NCI-H146 (cell line): ENCODE measurements around the gene IGFL1.
"Not testable (repeated sequence)": the region's sequence is repeated elsewhere in the genome, so short reads cannot be mapped to it uniquely, and the experiment has no call there.

Source experiments
- DNase-seq: peaks from one replicate; lab custom pipeline; 2025; lab: John Stamatoyannopoulos, UW

Gene IGFL1

DNA sequence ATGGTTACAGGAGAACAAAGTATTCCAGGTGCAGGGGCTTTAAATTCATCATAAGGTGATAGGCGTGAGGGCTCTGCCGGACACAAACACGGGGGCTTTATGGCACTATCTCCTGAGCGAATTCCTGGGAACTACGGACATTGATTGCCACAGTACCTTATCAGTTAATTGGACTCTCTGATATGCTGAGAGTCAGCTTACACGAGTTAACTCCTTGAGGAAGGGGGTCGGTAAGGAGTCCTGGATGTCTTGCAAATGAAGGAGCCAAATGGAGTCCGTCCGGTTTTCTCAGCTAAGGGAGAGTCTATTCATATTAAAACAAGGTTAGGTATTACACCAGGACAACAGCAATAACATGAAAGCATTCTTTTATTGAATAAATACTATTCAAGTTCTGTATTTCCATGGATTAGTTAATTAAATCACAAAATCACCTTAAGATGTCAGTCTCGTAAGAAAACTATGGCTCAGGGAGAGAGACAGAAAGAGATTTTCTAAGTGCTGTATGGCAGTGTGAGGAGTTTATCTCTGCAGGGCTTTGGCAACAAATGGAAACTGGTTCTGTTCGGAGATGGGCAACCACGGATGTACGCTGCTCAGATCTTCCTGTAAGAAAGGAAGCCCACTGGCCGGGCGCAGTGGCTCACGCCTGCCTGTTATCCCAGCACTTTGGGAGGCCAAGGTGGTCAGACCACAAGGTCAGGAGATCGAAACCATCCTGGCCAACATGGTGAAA, 41.1 kb downstream of the IGFL1 start:
- DNase-seq, result no peak

- no peak for DNase-seq
Measured at GRCh38 chr19:46271481-46272197, 42.1 kb downstream of the IGFL1 start.

DNA sequence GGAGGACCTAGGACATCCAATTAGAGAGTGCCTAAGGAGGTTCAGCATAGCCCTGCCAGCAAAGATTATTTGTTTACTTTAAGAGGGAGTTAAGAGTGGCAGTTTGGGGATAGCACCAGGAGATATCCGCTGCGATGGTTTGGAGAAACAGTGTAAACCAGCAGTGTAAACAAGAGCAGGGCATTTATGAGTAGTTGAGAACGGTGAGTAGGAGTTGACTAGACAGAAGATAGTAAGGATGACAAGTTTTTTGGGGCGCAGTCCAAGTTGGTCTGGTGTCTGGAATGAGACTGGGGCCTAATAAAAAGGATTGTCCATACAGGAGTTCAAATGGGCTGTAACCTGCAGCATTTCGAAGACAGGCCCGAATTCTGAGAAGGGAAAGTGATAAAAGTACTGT, 44.4 kb downstream of the IGFL1 start:
- DNase-seq, result not testable (repeated sequence)

GRCh38 chr19:46279177-46279576, 49.6 kb downstream of the IGFL1 start:
- no peak for DNase-seq
